MM.1S (cell line): ENCODE results near the gene PTPRN2.

Source experiments
- DNase-seq: peaks from one replicate; pipeline ENCODE4 v3.0.0-alpha.2; 2015
- H2AFZ ChIP-seq: fragments of 300-600 bp; sonication (generic); 2 replicates; pipeline ENCODE4 v1.6.0; 2016; ENCODE audit warnings: antibody characterized with exemption, low read length
- H3F3A ChIP-seq: fragments of 300-600 bp; sonication (generic); 2 replicates; pipeline ENCODE4 v1.6.1; 2016; ENCODE audit warnings: mild to moderate bottlenecking, antibody characterized with exemption, low read length, moderate library complexity, mixed read lengths; ENCODE audit not compliant: insufficient read depth
- H3K27ac ChIP-seq: fragments of 300-600 bp; sonication (generic); 2 replicates; pipeline ENCODE4 v1.5.1; 2016; ENCODE audit warnings: mild to moderate bottlenecking, low read length
- H3K27me3 ChIP-seq: fragments of 300-600 bp; sonication (generic); replicated peaks from 2 replicates; pipeline ENCODE4 v1.6.0; 2016; ENCODE audit warnings: low read length; ENCODE audit not compliant: insufficient read depth
- H3K36me3 ChIP-seq: fragments of 300-600 bp; sonication (generic); replicated peaks from 2 replicates; pipeline ENCODE4 v1.6.1; 2016; ENCODE audit warnings: mild to moderate bottlenecking, low read length, mixed read lengths; ENCODE audit not compliant: insufficient read depth
- H3K4me1 ChIP-seq: fragments of 300-600 bp; sonication (generic); 2 replicates; pipeline ENCODE4 v1.6.1; 2016; ENCODE audit warnings: low read length, mixed read lengths
- H3K4me2 ChIP-seq: fragments of 300-600 bp; sonication (generic); 2 replicates; pipeline ENCODE4 v1.6.0; 2016; ENCODE audit warnings: low read depth, low read length
- H3K4me3 ChIP-seq: fragments of 300-600 bp; sonication (generic); 2 replicates; pipeline ENCODE4 v1.5.1; 2016; ENCODE audit warnings: low read length, mixed read lengths
- H3K79me2 ChIP-seq: fragments of 300-600 bp; sonication (generic); 2 replicates; pipeline ENCODE4 v1.6.1; 2016; ENCODE audit warnings: mixed run types, low read length, mixed read lengths
- H3K9ac ChIP-seq: fragments of 300-600 bp; sonication (generic); 2 replicates; pipeline ENCODE4 v1.6.1; 2016; ENCODE audit warnings: low read length, mixed read lengths
- H3K9me2 ChIP-seq: fragments of 300-600 bp; sonication (generic); replicated peaks from 2 replicates; pipeline ENCODE4 v1.6.1; 2016; ENCODE audit warnings: mild to moderate bottlenecking, low read length, mixed read lengths; ENCODE audit not compliant: insufficient read depth
- H3K9me3 ChIP-seq: fragments of 300-600 bp; sonication (generic); replicated peaks from 2 replicates; pipeline ENCODE4 v1.6.1; 2016; ENCODE audit warnings: mild to moderate bottlenecking, low read length, mixed read lengths; ENCODE audit not compliant: insufficient read depth
- H4K20me1 ChIP-seq: fragments of 300-600 bp; sonication (generic); 2 replicates; pipeline ENCODE4 v1.6.1; 2016; ENCODE audit warnings: mild to moderate bottlenecking, low read length, moderate library complexity, mixed read lengths; ENCODE audit not compliant: insufficient read depth
- EZH2 ChIP-seq: fragments of 300-600 bp; sonication (generic); optimal IDR thresholded peaks from 2 replicates; pipeline ENCODE3; 2017; ENCODE audit warnings: low read depth, mild to moderate bottlenecking, antibody characterized with exemption, low read length, mixed read lengths
- EZH2phosphoT487 ChIP-seq: fragments of 300-600 bp; sonication (generic); IDR thresholded peaks from 2 replicates; pipeline ENCODE4 v1.6.1; 2018; ENCODE audit warnings: antibody characterized with exemption, low read length
- TF ChIP-seq, protein P1 (sequence below): fragments of 300-600 bp; sonication (generic); IDR thresholded peaks from 2 replicates; pipeline ENCODE4 v1.5.1; 2016; ENCODE audit warnings: antibody characterized with exemption, low read length, mixed read lengths

PTPRN2 gene

DNA sequence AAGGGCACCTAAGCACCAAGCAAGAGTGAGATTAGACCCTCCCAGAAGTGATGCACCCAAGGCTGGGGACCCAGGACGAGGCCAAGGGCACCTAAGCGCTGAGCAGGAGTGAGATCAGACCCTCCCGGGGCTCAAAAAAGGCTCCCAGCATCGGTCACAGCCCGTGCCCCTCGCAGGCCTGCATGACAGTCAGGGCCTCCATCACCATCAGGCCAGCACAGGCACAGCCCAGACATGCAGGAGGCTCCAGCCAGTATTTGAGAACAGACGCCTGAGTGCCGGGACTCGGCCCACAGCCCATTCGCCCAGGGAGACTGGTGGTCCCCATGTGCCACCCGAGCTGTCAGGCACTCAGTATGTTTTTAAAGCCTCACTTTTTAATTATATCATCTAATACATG is 595.9 kb downstream of the PTPRN2 start:
- Histone ChIP-seq H2AFZ (peak overlapping the region; percentile 36; the same call in 1 of the 2 replicates), H3K9me2 (no peaks in the 10 kb centered on the region), H3K27ac (no peak overlapping the region), H3K27me3 (peaks cover 33% of the 10 kb centered on the region), H3K36me3 (no peaks in the 10 kb centered on the region), H4K20me1 (no peaks in the 10 kb centered on the region), H3K79me2 (no peaks in the 10 kb centered on the region), H3K9ac (no peak overlapping the region), H3K4me2 (peak overlapping the region; percentile 25; the same call in 1 of the 2 replicates), H3K9me3 (no peaks in the 10 kb centered on the region), H3K4me3 (no peak overlapping the region), H3K4me1 (no peaks in the 10 kb centered on the region), H3F3A (no peaks in the 10 kb centered on the region)
- DNase-seq: no peak
- TF ChIP-seq EZH2phosphoT487: no peak
- TF ChIP-seq, protein P1, sequence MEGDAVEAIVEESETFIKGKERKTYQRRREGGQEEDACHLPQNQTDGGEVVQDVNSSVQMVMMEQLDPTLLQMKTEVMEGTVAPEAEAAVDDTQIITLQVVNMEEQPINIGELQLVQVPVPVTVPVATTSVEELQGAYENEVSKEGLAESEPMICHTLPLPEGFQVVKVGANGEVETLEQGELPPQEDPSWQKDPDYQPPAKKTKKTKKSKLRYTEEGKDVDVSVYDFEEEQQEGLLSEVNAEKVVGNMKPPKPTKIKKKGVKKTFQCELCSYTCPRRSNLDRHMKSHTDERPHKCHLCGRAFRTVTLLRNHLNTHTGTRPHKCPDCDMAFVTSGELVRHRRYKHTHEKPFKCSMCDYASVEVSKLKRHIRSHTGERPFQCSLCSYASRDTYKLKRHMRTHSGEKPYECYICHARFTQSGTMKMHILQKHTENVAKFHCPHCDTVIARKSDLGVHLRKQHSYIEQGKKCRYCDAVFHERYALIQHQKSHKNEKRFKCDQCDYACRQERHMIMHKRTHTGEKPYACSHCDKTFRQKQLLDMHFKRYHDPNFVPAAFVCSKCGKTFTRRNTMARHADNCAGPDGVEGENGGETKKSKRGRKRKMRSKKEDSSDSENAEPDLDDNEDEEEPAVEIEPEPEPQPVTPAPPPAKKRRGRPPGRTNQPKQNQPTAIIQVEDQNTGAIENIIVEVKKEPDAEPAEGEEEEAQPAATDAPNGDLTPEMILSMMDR: no peak
- no peak for TF ChIP-seq EZH2

DNA sequence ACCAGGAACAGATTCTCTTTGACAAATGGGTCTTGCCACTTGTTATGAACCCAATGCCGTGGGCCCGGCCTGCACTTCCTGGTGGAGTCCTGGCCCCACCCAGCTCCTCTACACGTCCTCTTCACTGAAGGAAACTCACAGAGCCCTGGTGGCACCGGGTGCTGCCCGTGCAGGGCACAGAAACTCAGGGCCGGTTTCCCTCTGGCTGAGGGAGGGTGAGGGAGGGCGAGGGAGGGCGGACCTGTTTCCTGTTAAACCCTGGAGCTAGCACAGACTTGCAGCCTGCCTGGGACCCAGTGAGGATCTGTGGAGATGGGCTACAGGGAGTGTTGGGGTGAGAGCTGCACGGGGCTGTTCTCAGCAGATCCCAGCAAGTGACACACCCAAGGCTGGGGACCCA is 596.3 kb downstream of the PTPRN2 start:
- no peak for DNase-seq
- H3F3A ChIP-seq: no peaks in the 10 kb centered on the region
- H3K36me3 ChIP-seq: no peaks in the 10 kb centered on the region
- H3K9me3 ChIP-seq: no peaks in the 10 kb centered on the region
- H3K4me1 ChIP-seq: no peaks in the 10 kb centered on the region
- no peak overlapping the region for H3K27ac ChIP-seq
- no peak for TF ChIP-seq EZH2phosphoT487
- no peak for TF ChIP-seq EZH2
- TF ChIP-seq, protein P1: no peak
- H4K20me1 ChIP-seq: no peaks in the 10 kb centered on the region
- peak overlapping the region; percentile 36 for H2AFZ ChIP-seq
- H3K4me3 ChIP-seq: no peak overlapping the region
- no peak overlapping the region for H3K9ac ChIP-seq
- no peaks in the 10 kb centered on the region for H3K79me2 ChIP-seq
- H3K27me3 ChIP-seq: peaks cover 37% of the 10 kb centered on the region
- H3K9me2 ChIP-seq: no peaks in the 10 kb centered on the region
- H3K4me2 ChIP-seq: peak overlapping the region; percentile 25; the same call in 1 of the 2 replicates

DNA sequence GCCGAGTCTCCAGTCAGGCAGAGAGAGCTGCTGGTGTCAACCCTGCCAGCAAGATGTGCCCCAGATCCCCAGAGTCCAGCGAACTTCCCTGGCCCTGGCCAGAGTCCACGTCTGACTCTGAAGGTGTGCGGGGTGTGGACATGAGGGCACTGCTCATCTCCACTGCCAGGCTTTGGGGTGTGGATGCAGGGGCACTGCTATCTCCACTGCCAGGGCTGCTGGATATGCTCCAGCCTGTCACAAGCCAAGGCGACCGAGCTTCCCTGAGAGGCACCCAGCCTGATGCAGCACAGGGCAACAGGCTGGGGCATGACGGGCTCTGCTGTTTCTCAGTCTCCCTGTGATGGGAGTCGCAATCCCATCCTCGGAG is 596.8 kb downstream of the PTPRN2 start:
- Histone ChIP-seq H3K4me2 (peak overlapping the region; percentile 25; the same call in 1 of the 2 replicates), H3K9ac (no peak overlapping the region), H4K20me1 (no peaks in the 10 kb centered on the region), H3K4me3 (no peak overlapping the region), H3K4me1 (no peaks in the 10 kb centered on the region), H3K27ac (no peak overlapping the region), H3K27me3 (peaks cover 41% of the 10 kb centered on the region), H3K9me2 (no peaks in the 10 kb centered on the region), H3K79me2 (no peaks in the 10 kb centered on the region), H3F3A (no peaks in the 10 kb centered on the region), H3K36me3 (no peaks in the 10 kb centered on the region), H2AFZ (peak overlapping the region; percentile 36), H3K9me3 (no peaks in the 10 kb centered on the region)
- TF ChIP-seq, protein P1: no peak
- TF ChIP-seq EZH2: no peak
- no peak for TF ChIP-seq EZH2phosphoT487
- DNase-seq: no peak
